Prostate gland (tissue), 2 donors: ENCODE measurements around the gene TAX1BP3. TPM values are rescaled to one million over a fixed set of nuclear protein-coding genes. Genes with fewer than 3 reads are reported as not detected.

Source experiments
- DNase-seq: peaks from one replicate; pipeline ENCODE4 v3.0.0-alpha.2; 2019; ENCODE audit warnings: low spot score
- H3K27ac ChIP-seq, 2 donors: fragments of 200-600 bp; sonication (generic); 2 replicates each; pipeline ENCODE4 v1.5.1; 2017 to 2019
- H3K27me3 ChIP-seq: fragments of 200-600 bp; sonication (generic); replicated peaks from 2 replicates; pipeline ENCODE4 v1.5.1; 2019; ENCODE audit not compliant: insufficient read depth
- H3K36me3 ChIP-seq, 2 donors: fragments of 200-600 bp; sonication (generic); 1 replicate in 1 of 2; 2 replicates in 1 of 2; pipeline versions ENCODE4 v1.5.1 to v1.8.1; 2017 to 2019
- H3K4me1 ChIP-seq: fragments of 200-600 bp; sonication (generic); replicated peaks from 2 replicates; pipeline ENCODE4 v1.5.1; 2019
- H3K4me3 ChIP-seq, 2 donors: fragments of 200-600 bp; sonication (generic); 2 replicates each; pipeline ENCODE4 v1.5.1; 2017 to 2019
- H3K9me3 ChIP-seq: fragments of 200-600 bp; sonication (generic); 2 replicates; pipeline ENCODE4 v1.5.1; 2017
- POLR2A ChIP-seq: fragments of 450-650 bp; IDR thresholded peaks from one replicate; pipeline ENCODE4 v1.6.1; 2016; ENCODE audit warnings: antibody characterized with exemption, mild to moderate bottlenecking
- POLR2AphosphoS5 ChIP-seq: sonication (generic); formaldehyde crosslinking; IDR thresholded peaks from one replicate; pipeline ENCODE4 v1.6.1; 2017; ENCODE audit warnings: antibody characterized with exemption
- WGBS: methylation state at CpG from one replicate; pipeline ENCODE4 v1.1.5; 2018; 5-methylcytosine and 5-hydroxymethylcytosine counted together
- intact Hi-C: fragments of 100-400 bp; cut with DNase I; formaldehyde crosslinking; loops from one replicate; pipeline ENCODE4 v1.14.2; 2022
- total RNA-seq, 2 donors: library from RNA; depleted of rRNA; stranded (reverse); fragments of >200 nt; gene quantifications; one replicate each; pipeline ENCODE4 v1.1.0, GENCODE V29; 2016
- TF ChIP-seq, protein P1 (sequence below), 4 experiments: fragments of 200-600 bp in 2 of 4; fragments of 450-650 bp in 2 of 4; sonication (generic) in 2 of 4; IDR thresholded peaks; 1 replicate in 3 of 4; 2 replicates in 1 of 4; pipeline ENCODE4 v1.5.1; 2016 to 2019; ENCODE audit warnings: antibody characterized with exemption in 4 of 4, mild to moderate bottlenecking in 2 of 4, moderate library complexity in 2 of 4

Gene TAX1BP3
- total RNA-seq, 2 donors from 2014 or later: 171 to 270 TPM

DNA sequence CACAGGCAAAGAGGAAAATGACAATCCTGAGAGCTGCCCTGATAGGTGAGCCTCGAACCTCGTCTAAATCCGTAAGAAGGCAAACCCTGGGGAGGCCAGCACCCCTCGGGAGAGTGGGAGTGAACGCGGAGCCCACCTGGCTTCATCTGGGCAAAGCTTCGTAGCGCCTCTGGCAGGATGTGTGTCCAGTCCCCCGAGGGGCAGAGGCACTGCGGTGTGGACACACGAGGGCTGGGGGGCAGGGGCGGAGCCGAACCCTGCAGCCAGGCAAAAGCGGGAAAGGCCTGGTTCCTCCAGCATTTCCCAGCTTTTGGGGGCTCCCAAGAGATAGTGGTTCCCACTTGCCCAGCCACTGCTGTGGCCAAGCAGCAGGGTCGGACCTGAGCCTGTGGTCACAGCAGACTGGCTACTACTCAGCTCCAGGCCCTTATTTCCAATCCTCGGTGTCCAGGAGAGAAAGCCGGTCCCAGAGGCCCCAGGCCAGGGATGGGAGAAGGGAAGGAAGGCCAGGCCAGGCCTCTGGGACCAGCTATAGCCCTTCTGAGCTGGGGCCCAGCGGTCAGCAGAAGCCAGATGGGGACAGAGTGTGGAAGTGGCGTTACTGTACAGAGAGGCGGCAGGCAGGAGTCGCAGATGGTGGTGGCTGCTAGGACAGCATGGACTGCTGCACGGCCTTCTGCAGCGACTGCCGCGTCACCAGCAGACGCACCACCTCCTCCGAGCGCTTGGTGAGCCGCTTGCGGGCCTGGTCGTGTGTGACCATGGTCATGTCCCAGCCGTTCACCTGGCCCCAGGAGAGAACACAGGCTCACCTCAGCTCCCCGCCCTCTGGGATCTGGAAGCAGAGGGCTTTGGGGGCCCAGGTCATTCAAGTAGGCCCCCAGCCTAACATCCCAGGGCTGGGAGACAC, 5.0 kb downstream of the TAX1BP3 start:
- Histone ChIP-seq H3K36me3 (peaks cover 0 to 6% of the 10 kb centered on the region in 2 donors), H3K4me3 (no peak overlapping the region), H3K27ac (no peak overlapping the region), H3K9me3 (no peaks in the 10 kb centered on the region), H3K4me1 (peaks cover 13% of the 10 kb centered on the region), H3K27me3 (no peaks in the 10 kb centered on the region)
- intact Hi-C loops: no loop called here
- WGBS: 86% methylated on average over 23 of the region's 33 CpGs
- DNase-seq: no peak
- TF ChIP-seq, protein P1, sequence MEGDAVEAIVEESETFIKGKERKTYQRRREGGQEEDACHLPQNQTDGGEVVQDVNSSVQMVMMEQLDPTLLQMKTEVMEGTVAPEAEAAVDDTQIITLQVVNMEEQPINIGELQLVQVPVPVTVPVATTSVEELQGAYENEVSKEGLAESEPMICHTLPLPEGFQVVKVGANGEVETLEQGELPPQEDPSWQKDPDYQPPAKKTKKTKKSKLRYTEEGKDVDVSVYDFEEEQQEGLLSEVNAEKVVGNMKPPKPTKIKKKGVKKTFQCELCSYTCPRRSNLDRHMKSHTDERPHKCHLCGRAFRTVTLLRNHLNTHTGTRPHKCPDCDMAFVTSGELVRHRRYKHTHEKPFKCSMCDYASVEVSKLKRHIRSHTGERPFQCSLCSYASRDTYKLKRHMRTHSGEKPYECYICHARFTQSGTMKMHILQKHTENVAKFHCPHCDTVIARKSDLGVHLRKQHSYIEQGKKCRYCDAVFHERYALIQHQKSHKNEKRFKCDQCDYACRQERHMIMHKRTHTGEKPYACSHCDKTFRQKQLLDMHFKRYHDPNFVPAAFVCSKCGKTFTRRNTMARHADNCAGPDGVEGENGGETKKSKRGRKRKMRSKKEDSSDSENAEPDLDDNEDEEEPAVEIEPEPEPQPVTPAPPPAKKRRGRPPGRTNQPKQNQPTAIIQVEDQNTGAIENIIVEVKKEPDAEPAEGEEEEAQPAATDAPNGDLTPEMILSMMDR (IDR thresholded peaks at IDR 0.05): no peak
- TF ChIP-seq POLR2A (no peak), POLR2AphosphoS5 (no peak)

DNA sequence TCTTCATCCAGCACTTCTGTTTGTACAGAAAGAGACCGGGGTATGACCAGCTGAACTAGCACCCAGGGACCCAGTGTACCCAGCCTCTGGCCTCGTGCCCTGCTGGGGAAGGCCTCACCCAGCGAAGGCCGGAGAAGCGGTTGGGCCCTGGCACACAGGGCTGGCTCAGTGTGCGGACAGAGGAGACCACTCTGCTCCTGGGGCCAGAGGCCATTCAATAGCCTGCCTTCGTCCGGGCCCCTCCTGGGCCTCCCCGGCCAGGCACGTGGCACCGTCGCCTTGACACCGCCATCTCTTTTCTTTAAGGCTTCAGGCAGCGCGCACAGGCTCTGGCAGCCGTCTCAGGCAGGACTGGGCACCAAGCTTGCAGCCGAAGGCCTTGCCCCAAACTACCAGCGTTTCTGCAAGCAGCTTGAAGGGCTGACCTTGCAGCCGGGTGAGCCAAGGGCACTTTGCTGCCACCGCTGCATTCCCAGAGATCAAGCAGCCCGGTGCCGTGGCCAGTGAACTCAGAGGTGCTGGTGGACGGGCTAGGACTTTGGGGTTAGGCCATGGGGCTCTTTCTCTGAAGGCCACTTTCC, 8.0 kb downstream of the TAX1BP3 start:
- Histone ChIP-seq H3K9me3 (no peaks in the 10 kb centered on the region), H3K27me3 (no peaks in the 10 kb centered on the region), H3K4me3 (no peak overlapping the region), H3K27ac (peak overlapping the region; percentile 71 to 79), H3K4me1 (no peaks in the 10 kb centered on the region), H3K36me3 (peaks cover 0 to 6% of the 10 kb centered on the region in 2 donors)
- 77% methylated on average over 22 of the region's 23 CpGs for WGBS
- intact Hi-C loops: no loop called here
- TF ChIP-seq POLR2A: no peak
- peak; percentile 1 for TF ChIP-seq POLR2AphosphoS5
- peak; percentile 47 for DNase-seq

DNA sequence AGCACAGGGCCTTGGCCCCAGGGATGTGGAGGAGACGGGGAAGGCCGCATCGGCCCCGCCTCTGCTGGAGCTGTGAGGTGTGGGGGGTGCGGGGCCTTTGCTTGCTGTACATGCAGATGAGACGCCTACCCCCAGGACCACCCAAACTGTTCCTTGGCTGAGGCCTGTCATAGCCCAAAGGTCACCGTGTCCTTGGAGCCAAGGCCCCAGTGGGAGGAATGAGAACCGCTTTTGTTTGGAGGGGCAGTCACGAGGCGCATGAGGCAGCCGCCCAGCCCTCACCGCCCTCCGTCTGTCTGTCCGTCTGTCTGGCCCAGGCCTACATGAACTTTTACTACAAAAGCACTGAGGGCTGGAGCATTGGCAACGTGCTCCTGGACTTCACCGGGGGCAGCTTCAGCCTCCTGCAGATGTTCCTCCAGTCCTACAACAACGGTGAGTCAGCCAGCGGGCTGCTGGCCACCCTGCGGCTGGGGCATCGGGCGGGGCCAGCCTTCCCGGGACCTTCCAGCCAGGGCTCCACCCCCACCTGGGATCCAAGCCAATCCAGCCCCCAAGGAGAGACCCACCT, 8.8 kb downstream of the TAX1BP3 start:
- Histone ChIP-seq H3K36me3 (peaks cover 0 to 6% of the 10 kb centered on the region in 2 donors), H3K4me3 (no peak overlapping the region), H3K4me1 (no peaks in the 10 kb centered on the region), H3K27ac (peak overlapping the region; percentile 71 to 79), H3K9me3 (no peaks in the 10 kb centered on the region), H3K27me3 (no peaks in the 10 kb centered on the region)
- peak; percentile 62 for DNase-seq
- intact Hi-C loops: no loop called here
- TF ChIP-seq POLR2A: peak; percentile 22
- TF ChIP-seq, protein P1 (IDR thresholded peaks at IDR 0.05): peak in 1 of 4 experiments; percentile 12
- peak; percentile 37 for TF ChIP-seq POLR2AphosphoS5
- 39% methylated on average over 22 of the region's 22 CpGs for whole genome bisulfite sequencing

DNA sequence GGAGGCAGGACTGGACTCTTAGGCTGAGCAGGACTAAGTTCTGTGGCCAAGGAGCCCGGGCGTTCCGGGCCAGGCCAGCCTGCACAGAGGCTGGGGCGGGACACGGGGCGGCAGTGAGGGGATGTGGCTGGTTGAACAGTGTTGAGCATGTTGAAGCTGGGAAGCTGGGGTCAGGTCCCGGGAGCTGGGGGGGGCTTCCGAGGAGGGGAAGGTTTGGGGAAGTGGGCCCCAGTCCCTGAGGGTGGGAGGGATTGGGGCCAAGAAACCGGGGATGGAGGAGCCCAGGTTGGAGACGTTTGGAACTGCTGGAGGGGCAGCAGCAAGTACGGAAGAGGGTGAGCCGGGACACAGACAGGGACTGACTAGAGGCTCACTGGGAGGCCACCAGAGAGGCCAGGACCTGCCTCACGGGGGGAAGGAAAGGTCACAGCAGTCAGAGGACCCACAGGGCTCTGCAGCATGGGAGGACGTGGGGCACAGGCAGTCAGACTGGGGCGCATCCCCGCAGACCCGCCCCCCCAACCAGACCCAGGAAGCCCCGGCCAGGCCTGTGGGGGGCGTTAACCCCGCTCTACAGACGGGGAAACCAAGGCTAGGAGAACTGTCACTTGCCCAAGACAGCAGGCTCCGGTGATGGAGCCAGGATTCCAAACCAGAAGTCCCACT, 9.5 kb downstream of the TAX1BP3 start:
- Histone ChIP-seq H3K27ac (peak overlapping the region; percentile 71 to 79), H3K4me3 (no peak overlapping the region), H3K27me3 (no peaks in the 10 kb centered on the region), H3K9me3 (no peaks in the 10 kb centered on the region), H3K36me3 (peaks cover 0 to 6% of the 10 kb centered on the region in 2 donors), H3K4me1 (no peaks in the 10 kb centered on the region)
- DNase-seq: no peak
- no peak for TF ChIP-seq POLR2AphosphoS5
- TF ChIP-seq, protein P1 (IDR thresholded peaks at IDR 0.05): no peak
- TF ChIP-seq POLR2A: no peak
- intact Hi-C loops: no loop called here
- WGBS: 62% methylated on average over 22 of the region's 22 CpGs
